ENCODE measurements around the gene RTTN.

Gene RTTN

GRCh38 chr18:70024829-70025228 is 180.7 kb downstream of the RTTN start:
- DNase-seq (ENCODE audit: low read depth), result no peak

- DNase-seq (ENCODE audit: low read depth), result no peak
These were observed 181.4 kb downstream of the RTTN start for GRCh38 chr18:70024093-70024492.

GRCh38 chr18:70022636-70023035 is 182.9 kb downstream of the RTTN start:
- DNase-seq (ENCODE audit: low read depth), result no peak

GRCh38 chr18:70021498-70021897 is 184.0 kb downstream of the RTTN start:
- no peak for DNase-seq (ENCODE audit: low read depth)

- no peak for DNase-seq (ENCODE audit: low read depth)
These were observed 184.4 kb downstream of the RTTN start for GRCh38 chr18:70021043-70021442.

GRCh38 chr18:70019991-70020390 is 185.5 kb downstream of the RTTN start:
- DNase-seq (ENCODE audit: low read depth), result no peak

GRCh38 chr18:70019136-70019535 is 186.4 kb downstream of the RTTN start:
- no peak for DNase-seq (ENCODE audit: low read depth)

- DNase-seq (ENCODE audit: low read depth), result no peak
These were observed 190.4 kb downstream of the RTTN start for GRCh38 chr18:70015127-70015526.

GRCh38 chr18:70005580-70005979 is 199.9 kb downstream of the RTTN start:
- no peak for DNase-seq (ENCODE audit: low read depth)

GRCh38 chr18:70004696-70005095 is 200.8 kb downstream of the RTTN start:
- DNase-seq (ENCODE audit: low read depth), result no peak

- DNase-seq (ENCODE audit: low read depth), result no peak
These were observed 205.8 kb downstream of the RTTN start for GRCh38 chr18:69999656-70000055.

- DNase-seq (ENCODE audit: low read depth), result no peak
These were observed 206.9 kb downstream of the RTTN start for GRCh38 chr18:69998523-69998987.

- no peak for DNase-seq (ENCODE audit: low read depth)
These were observed 208.3 kb downstream of the RTTN start for GRCh38 chr18:69996951-69997798.

- DNase-seq (ENCODE audit: low read depth), result no peak
These were observed 209.1 kb downstream of the RTTN start for GRCh38 chr18:69996417-69996816.

- no peak for DNase-seq (ENCODE audit: low read depth)
These were observed 209.7 kb downstream of the RTTN start for GRCh38 chr18:69995774-69996173.

GRCh38 chr18:69992776-69993175 is 212.7 kb downstream of the RTTN start:
- no peak for DNase-seq (ENCODE audit: low read depth)

- no peak for DNase-seq (ENCODE audit: low read depth)
These were observed 217.6 kb downstream of the RTTN start for GRCh38 chr18:69987870-69988269.

- DNase-seq (ENCODE audit: low read depth), result no peak
These were observed 220.2 kb downstream of the RTTN start for GRCh38 chr18:69985239-69985638.

- DNase-seq (ENCODE audit: low read depth), result no peak
These were observed 223.1 kb downstream of the RTTN start for GRCh38 chr18:69982417-69982816.

- DNase-seq (ENCODE audit: low read depth), result no peak
These were observed 223.5 kb downstream of the RTTN start for GRCh38 chr18:69981948-69982347.

- DNase-seq (ENCODE audit: low read depth), result no peak
These were observed 224.3 kb downstream of the RTTN start for GRCh38 chr18:69980982-69981804.

- no peak for DNase-seq (ENCODE audit: low read depth)
These were observed 225.0 kb downstream of the RTTN start for GRCh38 chr18:69980509-69980908.

Measured in fibroblast of the conjunctiva (primary cell).